Kidney epithelial cell (primary cell): ENCODE data around the gene CNGB1. TPM values are rescaled to one million over a fixed set of nuclear protein-coding genes. Genes with fewer than 3 reads are reported as not detected.

Experiments used
- DNase-seq: peaks from one replicate; pipeline ENCODE4 v3.0.0-alpha.2; 2010; ENCODE audit warnings: low read depth
- H3K27me3 ChIP-seq: 2 replicates; pipeline ENCODE4 v1.6.0; 2011; ENCODE audit warnings: low read length; ENCODE audit not compliant: control insufficient read depth, insufficient read depth
- H3K36me3 ChIP-seq: 2 replicates; pipeline ENCODE4 v1.5.1; 2011; ENCODE audit warnings: low read length; ENCODE audit not compliant: control insufficient read depth, insufficient read depth
- H3K4me3 ChIP-seq: 2 replicates; pipeline ENCODE4 v1.5.1; 2011; ENCODE audit warnings: low read depth, mild to moderate bottlenecking, control low read depth, low read length
- total RNA-seq: library from RNA; depleted of rRNA; stranded (reverse); fragments of >200 nt; gene quantifications from 2 replicates; pipeline ENCODE4 v1.2.3, GENCODE V29; 2015
- TF ChIP-seq, protein P1 (sequence below): IDR thresholded peaks from 2 replicates; pipeline ENCODE4 v1.5.1; 2011; ENCODE audit warnings: mild to moderate bottlenecking, moderate library complexity, low read length, control low read depth, inconsistent platforms; ENCODE audit not compliant: insufficient read depth, poor library complexity, severe bottlenecking

Gene CNGB1
- total RNA-seq, 1 donor from 2014 or later, result not detected

DNA sequence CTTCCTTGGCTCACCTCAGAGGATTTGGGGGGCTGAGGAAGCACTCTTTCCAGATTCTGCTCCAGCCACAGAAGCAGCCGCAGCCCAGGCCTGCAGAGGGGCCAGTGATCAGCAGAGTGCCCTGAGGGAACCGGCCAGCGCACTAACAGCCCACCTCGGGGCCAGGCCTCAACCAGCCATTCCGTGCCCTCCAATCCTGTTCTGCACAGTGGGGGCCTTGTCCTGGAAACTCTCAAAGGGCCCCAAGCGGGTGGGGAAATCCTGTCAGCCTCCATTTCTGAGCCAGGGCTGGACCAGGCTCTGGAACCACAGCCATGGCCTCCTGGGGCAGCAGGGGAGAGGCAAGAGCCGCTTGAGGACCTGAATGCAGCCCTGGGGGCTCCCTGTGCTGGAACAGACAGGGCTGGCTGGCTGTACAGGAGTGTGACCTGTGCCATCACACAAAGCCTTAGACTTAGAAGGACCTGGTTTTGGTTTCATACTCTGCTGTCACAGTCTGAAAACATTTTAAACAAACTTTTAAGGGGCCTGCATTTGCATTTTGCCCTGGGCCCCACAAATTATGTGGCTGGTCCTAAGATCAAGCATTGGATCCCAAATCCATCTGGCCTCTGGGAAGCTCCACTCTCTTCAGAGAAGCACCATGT lies 10.0 kb downstream of the CNGB1 start:
- Histone ChIP-seq H3K27me3 (peaks cover 2% of the 10 kb centered on the region), H3K36me3 (no peaks in the 10 kb centered on the region), H3K4me3 (no peak overlapping the region)
- no peak for DNase-seq
- TF ChIP-seq, protein P1, sequence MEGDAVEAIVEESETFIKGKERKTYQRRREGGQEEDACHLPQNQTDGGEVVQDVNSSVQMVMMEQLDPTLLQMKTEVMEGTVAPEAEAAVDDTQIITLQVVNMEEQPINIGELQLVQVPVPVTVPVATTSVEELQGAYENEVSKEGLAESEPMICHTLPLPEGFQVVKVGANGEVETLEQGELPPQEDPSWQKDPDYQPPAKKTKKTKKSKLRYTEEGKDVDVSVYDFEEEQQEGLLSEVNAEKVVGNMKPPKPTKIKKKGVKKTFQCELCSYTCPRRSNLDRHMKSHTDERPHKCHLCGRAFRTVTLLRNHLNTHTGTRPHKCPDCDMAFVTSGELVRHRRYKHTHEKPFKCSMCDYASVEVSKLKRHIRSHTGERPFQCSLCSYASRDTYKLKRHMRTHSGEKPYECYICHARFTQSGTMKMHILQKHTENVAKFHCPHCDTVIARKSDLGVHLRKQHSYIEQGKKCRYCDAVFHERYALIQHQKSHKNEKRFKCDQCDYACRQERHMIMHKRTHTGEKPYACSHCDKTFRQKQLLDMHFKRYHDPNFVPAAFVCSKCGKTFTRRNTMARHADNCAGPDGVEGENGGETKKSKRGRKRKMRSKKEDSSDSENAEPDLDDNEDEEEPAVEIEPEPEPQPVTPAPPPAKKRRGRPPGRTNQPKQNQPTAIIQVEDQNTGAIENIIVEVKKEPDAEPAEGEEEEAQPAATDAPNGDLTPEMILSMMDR, result no peak

DNA sequence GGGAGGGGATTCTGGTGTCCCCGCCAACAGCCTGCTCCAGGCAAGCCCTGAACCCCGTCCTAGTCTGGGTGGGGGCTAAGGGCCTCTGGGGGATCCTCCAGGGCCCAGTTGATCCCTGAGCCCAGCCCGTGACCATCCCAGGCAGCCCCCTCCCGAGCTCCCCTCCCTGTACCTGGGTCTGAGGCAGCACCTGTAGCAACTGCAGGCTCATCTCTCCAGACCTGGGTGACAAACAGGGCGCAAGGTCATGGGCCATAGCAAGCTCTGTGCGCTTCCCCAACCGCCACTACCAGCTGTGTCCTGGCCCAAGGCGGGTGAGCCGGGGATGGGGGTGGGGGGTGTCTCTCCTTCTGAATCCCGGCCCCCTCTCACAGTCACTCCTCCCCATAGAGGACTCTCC lies 10.6 kb downstream of the CNGB1 start:
- peaks cover 2% of the 10 kb centered on the region for H3K27me3 ChIP-seq
- no peaks in the 10 kb centered on the region for H3K36me3 ChIP-seq
- no peak for DNase-seq
- TF ChIP-seq, protein P1, result no peak
- H3K4me3 ChIP-seq, result no peak overlapping the region

DNA sequence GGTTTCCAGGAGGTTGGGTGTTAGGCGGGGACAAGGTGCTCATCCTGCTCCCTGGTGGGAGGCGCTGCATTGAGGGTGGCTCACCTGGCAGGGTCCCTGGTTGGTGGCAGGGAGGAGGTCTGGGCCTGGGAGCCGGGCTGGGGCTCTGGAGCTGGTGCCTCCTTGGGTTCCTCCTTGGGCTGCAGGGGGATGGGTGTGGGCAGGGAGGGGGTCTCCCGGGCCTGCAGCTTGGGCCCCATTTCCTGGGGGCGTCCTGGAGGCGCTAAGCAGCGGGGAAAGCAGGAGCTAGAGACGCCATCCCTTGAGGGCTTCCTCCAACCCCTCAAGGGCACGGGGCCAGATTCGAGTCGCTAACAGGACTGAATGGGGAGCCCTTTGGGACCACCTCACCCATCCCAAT lies 11.1 kb downstream of the CNGB1 start:
- TF ChIP-seq, protein P1, result no peak
- H3K27me3 ChIP-seq, result peaks cover 2% of the 10 kb centered on the region
- no peak overlapping the region for H3K4me3 ChIP-seq
- no peak for DNase-seq
- H3K36me3 ChIP-seq, result no peaks in the 10 kb centered on the region

DNA sequence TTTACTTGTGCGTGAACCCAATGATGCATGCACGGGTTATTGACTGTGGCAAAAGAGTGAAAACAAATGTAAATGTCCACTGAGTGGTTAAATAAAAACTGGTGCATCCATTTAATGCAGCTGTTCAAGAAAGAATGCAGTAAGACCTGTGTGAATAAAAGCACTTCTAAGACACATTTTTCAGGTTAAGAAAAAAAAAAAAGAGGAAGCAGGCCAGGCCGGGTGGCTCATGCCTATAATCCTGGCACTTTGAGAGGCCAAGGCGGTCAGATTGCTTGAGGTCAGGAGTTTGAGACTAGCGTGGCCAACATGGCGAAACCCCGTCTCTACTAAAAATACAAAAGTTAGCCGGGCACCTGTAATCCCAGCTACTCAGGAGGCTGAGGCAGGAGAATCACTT lies 11.8 kb downstream of the CNGB1 start:
- Histone ChIP-seq H3K4me3 (no peak overlapping the region), H3K27me3 (peaks cover 2% of the 10 kb centered on the region), H3K36me3 (no peaks in the 10 kb centered on the region)
- TF ChIP-seq, protein P1, result no peak
- no peak for DNase-seq

DNA sequence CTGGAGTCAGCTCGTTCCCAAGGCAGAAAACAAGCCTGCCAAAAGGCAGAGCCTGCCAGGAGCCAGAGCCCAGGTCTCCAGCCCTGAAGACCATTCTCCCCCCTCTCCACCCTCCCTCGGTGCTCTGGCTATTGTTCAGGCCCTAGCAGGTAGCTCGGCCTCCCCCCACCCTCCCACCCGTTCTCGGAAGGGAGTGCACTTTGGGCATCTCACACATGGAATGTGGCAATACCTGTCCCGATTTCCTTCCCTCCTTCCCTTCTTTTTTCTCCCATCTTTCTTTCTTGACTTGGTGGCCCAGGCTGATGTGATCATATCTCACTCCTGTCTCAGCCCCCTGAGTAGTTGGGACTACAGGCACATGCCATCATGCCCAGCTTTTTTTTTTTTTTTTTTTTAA lies 12.4 kb downstream of the CNGB1 start:
- Histone ChIP-seq H3K4me3 (no peak overlapping the region), H3K36me3 (no peaks in the 10 kb centered on the region), H3K27me3 (peaks cover 2% of the 10 kb centered on the region)
- no peak for DNase-seq
- TF ChIP-seq, protein P1, result no peak
